HG03280 (cell line): ENCODE results near the gene SETD1B.

Source experiments
- ATAC-seq: cut with Tn5 transposase; IDR thresholded peaks from one replicate; pipeline ENCODE4 v1.9.1; 2021; ENCODE audit warnings: mild to moderate bottlenecking, moderate library complexity; ENCODE audit not compliant: unreplicated experiment

Gene SETD1B

DNA sequence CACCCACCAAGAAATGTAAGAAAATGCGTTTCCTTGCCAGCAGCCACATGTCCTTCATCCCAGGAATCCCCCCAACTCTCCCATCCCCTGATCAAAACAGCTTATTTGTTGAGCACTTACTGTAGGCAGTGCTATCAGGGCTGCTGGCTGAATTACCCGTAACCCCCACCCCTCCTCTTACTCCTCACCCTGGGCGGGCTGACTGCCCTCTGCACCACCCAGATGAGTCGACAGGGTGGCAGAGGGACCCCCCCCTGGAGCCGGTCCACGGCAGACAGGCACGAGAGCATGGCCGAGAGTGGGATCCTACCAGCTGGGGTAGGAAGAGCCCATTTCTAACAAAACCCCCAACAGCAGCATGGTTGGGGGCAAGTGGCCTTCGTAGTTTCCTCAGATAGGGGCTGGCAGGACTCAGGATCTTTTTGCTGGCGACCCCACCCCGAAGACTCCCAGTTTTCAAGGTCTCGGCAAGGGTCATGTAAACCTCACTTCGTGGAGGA is 9.2 kb upstream of the SETD1B start:
- peak; percentile 5 for ATAC-seq

DNA sequence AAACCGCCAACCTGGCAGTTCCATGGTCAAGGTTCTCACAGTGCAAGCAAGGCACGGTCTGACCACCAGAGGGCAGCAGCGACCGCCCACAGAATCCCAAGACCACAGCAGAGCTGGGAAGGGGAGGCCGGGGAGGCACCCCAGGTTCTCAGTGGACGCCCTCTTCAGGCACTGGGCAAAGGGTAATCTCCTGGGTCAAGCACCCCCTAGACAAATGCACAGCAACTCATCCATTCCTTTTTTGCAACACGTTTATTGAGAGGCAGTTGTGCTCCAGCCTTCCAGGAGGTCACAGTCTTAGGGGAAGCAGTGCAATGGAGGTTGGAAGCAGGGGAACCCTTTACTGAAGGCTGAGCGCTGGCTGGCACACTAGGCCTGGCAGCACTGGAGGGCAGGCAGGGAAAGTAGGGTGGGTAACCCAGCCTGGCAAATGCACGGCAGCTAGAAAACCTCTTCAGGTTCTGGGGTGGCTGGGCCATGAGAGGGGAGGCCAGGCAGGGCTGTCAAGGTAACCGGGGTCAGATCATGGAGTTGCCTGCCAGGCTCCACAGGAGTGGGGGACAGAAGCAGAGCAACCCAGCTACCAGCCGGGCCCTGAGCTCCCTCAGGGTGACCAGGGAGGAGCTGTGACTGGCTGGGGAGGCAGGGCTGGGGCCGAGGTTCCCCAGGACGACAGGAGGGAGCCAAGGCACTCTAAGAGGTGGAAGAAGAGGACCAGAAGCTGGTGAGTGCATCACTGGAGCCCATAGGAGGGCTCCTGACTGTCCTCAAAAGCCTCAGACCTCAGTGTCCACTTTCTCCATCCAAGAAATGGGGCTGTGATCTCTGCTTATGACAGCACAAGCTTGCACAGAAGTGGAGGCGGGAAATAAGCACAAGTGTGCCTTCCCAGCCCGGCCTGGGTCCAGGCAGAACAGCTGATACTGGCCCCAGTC is 8.5 kb upstream of the SETD1B start:
- ATAC-seq, result peak; percentile 11

DNA sequence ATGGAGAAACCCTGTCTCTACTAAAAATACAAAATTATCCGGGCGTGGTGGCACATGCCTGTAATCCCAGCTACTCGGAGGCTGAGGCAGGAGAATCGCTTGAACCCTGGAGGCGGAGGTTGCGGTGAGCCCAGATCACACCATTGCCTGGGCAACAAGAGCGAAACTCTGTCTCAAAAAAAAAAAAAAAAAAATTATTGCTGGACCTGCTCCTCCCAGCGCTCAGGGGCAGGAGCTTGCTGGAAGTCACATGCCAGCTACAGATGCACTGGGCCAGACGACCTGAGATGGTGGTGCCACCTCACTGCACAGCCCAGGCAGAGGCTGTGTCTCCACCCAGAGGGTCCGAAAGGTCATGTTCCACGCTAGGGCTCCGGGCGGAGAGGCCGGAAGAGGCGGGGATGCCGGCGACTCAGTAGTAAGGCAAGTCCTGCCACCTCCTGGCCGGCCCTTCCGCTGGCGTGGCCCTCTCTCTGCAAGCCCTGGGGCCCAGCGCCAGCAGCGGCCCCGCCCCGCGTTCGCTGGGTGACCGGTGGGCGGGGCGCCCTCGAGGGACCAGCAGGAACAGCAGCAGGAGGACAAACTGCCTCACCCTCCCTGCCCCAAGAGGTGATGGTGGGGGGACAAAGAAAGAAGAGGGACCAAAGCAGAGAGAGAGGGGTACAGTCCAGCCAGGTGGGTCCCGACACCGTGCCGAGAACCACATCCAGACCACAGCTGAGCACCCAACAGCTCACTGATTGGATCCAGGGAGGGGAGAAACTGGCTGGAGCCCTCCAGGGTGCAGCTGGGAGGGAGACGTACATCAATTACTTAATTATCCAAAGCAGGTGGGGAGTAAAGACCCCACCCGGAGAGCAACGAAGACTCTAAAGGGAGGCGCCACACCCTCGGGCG is 6.7 kb upstream of the SETD1B start:
- no peak for ATAC-seq

DNA sequence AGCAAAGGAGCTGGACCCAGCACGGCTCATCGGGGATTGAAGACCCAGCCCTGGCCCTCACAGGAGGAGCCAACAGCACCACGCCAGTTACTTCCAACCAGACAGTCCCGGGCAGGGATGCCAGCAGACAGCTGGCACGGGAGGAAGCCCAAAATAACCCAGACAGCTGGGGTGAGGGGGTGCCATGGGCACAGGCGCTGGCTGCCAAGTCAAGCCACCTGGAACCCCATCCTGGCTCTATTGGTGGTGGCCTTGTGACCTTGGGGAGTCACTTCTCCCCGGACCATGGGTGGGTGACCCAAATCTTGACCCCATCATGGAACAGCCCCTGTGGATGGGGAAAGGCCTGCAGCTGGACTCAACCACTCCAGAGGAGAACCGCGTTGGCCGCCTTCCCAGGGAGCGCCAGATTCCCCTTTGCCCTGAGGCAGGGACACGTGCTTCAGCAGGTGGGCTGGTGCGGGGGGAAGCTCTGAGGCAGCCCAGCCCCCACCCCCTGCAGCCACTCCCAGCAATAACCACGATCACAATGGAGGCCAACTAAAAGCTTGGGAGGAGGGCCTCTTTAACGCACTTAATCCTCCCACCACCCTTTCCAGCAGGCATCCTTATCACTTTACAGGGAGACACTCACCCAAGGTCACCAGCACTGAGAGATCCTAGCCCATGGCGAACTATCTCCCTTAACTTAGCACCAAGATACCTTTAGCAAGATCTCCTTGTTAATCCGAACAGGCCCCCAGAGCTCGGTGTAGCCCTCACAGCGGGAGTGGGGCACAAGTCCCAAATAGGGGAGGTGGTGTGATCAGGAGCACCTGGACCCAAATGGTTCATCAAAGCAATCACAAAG is 5.6 kb upstream of the SETD1B start:
- ATAC-seq, result no peak

DNA sequence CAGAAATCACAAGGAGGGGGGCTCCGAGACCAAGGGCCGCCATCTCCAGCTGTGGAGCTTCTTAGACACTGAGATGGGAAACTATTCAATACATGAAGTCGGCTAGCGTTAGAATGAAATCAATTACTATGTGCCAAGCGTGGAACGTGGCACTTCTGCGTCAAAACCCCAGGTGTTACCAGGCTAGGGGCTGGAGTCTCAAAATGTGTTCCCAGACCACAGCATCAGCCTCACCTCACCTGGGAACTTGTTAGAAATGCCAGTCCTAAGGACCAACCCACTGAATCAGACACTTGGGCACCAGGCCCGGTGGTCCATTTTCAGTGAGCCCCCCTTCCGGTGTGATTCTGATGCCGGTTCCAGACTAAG is 5.0 kb upstream of the SETD1B start:
- ATAC-seq, result no peak

DNA sequence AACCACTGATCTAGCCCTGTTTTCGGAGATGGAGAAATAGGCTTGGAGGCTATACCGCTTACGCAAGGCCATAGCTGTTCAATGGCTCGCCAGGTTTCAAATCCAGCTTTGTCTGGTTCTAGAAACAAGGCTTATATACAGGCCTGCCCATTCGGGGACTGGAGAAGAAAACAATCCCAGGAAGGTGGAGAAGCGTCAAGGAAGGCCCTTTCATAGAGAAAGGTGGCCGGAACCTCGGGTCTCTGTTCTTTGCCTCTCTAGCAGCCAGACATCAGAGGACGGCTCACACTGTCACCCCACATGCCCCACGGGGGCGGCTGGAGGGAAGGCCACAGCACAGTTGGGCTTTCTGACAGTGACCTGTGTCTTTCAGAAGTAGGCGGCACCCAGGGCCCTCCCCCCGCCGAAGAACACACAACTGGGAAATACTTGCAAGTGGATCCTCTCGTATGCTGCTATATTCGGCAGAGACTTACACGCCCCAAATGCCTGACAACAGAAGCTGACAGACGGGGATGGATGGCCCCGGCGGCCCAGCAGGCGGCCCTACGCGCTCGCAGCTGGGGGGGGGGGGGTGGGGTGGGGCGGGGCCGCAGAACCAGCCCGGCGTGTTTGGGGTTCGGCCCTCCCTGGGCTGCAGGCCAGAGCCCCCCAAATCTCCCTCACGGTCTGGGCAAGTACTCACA is 4.5 kb upstream of the SETD1B start:
- ATAC-seq, result no peak

DNA sequence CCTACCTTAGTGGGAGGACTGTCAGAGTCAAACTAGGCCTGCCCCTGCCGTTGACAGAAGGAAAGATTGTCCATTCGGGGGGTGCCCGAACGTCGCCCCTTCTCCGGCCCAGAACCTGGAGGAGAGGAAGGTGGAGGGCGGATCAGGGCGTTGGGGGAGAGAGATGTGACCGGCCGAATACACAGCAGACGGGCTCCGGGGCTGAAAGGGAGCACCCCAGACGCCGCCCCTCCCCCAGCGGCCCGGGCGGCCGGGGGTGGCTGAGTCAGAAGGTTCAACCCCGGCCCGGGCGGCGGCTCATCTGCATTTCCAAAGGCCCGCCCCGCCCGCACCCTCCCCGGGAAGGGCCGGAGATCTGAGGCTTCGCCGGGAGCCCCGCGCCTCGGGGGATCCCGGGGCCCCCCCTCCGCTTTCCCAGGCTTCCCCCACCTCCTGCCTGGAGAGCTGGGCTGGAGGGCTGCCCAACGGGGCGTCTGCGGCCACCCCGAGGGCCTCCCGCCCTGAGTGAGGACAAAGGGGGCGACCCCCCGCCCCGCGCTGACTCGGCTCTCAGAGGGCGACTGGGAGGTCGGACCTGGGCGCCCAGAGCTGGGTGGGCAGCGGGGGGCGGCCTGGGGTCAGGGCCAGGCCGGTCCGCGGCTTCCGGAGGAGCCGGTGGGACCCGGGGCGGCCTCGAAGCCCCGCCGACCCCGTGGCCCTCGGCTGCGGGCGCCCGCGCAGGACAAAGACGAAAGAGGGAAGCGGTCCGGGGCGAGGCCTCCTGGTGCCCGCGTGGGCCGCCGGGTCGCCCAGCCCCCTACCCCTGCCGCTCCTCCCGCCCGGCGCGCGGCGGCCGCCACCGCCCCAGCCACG is 3.7 kb upstream of the SETD1B start:
- peak; percentile 29 for ATAC-seq

DNA sequence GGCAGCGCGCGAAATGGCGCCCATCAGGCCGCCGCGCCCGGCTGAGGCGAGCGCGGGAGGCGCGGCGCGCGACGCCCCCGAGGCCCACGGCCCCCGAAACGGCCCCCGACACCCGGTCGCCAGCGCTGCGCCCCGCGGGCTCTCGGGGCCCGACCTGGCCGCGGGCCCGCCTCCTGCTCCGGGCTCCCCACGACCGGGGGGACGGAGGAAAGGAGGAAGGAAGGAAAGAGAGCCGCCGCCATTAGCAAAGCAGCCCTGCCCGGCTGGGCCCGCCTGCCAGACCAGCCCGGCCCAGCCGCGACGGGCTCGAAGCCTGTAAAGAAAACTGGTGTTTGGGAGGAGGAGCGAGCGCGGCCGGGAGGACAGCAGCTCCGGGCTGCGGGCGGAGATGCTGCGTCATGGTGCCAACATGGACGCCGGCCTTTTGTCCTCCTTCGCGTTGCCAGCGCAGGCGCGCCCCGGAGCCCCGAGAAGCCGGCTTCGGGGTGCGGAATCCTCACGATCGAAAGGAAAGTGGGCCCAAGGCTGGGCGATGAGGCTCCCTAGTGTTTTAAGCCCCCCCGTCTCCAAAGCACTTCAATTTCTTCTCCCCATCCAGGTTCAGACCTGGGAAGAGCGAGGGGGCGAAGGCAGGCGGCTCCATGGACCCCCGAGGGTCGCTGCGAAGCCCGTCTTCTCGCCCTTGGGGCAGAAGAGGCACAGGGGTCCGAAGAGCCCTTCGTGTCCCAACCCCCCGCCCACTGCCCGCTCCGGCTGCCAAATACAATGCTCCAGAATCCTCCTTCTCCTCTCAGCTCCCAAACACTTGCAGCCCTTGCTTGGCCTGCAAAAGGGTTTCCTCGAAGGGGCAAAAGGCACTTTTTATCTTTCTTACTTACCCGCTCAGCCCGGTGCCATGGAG is 2.9 kb upstream of the SETD1B start:
- peak; percentile 4 for ATAC-seq

DNA sequence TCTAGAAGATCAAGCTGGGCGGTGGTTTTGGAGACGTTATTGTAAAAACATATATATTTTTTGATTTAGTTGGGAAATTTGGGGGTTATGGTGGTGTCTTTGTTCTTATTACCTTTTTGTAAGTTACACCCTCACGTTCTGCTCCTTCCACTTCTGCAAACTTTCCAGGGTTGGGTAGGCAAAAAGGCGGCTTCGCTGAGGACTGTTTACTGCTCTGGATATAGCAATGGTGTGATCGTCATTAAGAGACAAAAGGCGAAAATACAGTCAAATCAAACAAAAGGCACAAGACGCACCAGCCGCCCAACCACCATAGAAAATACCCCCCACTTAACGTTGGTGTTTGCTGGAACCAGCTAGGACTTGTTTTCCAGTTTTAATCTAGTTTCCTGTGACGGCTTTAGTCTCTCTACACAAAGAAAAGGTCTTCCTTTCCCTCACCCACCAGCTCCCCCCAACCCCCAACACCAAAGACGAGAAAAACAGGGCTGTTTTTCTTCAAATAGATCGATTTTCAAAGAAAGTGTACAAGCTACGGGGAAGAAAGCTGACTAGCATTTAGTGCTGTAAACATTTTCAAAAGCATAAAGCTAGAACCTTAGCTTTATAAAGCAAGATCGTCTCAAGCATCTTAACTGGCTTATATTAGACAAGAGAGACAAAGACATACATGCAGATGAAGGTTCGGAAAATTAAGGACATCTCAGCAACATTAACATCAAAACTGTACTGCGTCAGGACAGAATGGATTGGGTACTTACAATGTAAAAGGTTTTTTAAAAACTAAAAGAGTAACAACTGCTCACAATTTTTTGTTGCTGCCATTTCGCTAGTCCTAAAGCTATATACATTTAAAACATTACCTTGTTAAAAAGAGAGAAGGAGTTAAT is 2.0 kb upstream of the SETD1B start:
- no peak for ATAC-seq

DNA sequence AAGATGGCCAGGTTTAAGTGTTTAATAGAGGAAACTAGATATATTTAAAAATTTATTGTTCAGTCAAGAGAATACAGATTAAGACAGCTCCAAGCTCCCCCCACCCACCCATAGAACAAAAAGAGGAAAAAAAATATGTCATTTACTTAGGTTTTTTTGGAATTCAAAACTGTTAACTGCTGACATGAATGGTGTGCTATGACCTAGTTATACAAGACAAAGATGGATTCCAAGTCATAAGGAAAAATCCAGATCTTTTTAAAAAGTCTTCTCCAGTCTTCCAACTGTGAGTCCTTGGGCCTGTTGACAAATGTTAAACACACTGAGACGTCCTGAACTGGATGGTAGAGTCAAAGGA is 1.3 kb upstream of the SETD1B start:
- no peak for ATAC-seq

DNA sequence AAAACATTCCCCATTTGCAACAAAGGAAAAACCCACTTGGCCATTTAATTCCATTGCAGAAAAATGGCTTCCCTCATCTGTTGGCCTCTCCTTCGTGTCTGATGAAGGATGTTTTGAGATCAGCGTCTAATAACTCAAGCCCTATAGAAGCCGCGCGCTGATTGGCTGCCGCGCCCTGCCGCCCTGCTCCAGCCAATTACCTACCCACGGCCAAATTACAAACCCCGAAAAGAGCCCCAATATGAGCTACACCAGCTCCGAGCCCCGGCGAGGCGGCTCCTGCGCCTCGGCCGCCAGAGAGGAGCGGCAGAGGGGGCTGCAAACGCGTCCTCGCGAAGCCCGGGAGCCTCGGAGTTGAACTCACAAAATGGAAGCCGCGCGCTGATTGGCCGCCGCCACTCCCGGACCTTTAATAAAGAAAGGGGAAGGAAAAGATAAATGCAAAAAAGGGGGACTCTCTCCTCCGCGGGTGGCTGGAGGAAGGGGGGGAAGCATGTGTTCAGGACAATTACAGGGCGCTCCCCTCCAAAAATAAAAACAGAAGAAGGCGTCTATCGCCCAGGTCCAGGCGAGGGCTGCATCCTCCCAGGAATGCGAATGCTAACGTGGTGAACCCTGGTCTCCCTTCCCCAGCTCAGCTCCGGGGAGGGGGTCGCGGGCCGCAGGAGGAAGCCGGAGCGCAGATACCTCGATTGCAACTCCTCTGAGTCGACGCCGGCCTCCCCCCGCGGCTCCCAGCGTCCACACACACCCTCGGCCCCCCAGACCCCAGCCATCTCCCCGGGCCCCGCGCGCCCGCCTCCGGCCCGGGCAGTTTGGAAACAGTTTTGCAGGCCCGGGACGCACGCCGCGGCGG is 738 bp upstream of the SETD1B start:
- peak; percentile 44 for ATAC-seq

DNA sequence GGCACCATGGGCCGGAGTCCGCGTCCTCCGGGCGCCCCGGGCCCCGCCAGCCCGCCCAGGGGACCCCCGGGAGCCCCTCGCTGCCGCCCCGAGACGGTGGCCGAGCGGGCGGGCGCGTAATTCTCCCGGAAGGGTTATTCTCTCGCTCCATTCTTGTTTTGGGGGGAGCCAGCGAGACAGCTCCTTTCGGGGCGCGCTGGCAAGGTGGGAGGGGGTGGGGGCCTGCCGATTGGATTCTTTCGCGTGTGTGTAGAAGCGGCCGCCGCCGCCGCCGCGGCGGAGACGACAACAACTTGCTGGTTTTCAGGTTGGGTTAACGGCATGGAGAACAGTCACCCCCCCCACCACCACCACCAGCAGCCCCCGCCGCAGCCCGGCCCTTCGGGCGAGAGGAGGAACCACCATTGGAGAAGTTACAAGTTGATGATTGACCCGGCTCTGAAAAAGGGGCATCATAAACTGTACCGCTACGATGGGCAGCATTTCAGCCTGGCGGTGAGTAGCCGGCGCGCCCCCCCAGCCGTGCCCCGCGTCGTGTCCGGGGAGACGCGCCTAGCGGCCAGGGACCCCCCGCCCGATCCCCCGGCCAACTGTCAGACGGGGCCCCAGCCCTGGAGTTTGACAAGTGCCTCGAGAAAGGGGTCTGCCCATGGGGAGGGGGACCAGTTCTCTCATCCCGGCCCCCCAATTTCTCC is 755 bp downstream of the SETD1B start:
- ATAC-seq, result no peak

DNA sequence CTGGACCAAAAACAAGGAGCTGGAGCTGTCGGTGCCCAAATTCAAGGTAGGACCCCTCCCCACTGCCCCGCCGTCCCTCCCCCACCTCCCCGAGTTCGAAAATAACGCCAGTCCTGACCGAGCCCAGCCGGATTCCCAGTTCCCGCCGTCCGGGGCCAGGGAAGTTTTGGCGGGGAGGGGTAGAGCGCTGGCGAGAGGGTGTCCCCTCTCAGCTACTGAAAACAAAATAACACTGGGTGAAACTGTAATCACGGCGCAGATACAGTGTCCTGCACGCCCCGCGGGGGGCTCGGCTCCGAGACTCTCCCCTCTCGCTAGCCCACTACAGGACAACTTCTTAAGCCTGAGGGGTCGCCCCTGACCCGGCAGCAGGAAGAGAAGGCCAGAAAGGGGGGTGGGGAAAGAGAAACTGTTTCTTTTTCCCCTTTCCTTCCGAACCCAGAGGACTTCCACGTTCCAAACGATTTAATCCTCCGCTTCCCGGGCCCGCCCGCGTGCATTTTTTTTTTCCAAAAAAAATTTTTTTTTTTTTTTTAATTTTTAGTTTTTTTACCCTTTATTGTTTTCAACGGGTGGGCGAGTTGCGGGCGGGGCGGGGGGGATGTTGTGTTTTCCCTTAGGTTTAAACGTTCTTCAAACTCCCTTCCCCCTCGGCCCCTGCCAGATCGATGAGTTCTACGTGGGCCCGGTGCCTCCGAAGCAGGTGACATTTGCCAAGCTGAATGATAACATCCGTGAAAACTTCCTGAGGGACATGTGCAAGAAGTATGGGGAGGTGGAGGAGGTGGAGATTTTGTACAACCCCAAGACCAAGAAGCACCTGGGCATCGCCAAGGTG is 1.6 kb downstream of the SETD1B start:
- no peak for ATAC-seq

DNA sequence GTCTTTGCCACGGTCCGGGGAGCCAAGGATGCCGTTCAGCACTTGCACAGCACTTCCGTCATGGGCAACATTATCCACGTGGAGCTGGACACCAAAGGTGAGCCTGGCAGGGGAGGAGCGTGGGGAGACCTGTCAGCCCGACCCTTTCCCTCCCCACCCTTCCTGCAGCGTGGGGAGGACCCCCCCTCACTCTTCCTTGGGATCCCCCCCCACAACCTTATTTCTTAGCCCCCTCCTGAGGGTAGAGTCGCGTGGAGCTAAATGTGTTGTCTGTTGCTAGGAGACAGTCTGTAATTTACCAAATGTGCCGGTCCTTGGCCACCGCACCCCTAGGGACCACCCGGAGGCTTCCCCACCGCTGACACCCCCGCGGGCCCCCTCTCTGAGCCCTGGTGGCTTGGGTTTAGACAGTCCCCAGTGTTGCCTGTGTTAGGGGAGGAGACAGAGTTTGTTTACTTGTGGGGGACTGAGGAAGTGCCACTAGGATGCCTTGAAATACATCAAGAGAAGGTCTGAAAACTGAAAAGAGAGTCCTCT is 2.3 kb downstream of the SETD1B start:
- no peak for ATAC-seq
